ENCODE measurements around the gene PHACTR1.

GRCh38 chr6:13314806-13315205, 598.2 kb downstream of the PHACTR1 start:
- TF ChIP-seq CTCF (IDR thresholded peaks at IDR 0.05) (no peak), POLR2A (IDR thresholded peaks at IDR 0.05) (no peak)
